ENCODE measurements around the gene LRBA. TPM values are rescaled to one million over a fixed set of nuclear protein-coding genes. Genes with fewer than 3 reads are reported as not detected.
"Not testable (repeated sequence)": the region's sequence is repeated elsewhere in the genome, so short reads cannot be mapped to it uniquely, and the experiment has no call there.

LRBA gene
- polyA plus RNA-seq, 4 donors: 56.5 to 78.7 (median 64.2) TPM

- DNase-seq (ENCODE audit: low read depth in 4 of 4, low spot score in 2 of 4): no peak
Measured at GRCh38 chr4:150540536-150540935, 474.5 kb downstream of the LRBA start.

GRCh38 chr4:150537911-150538310 is 477.2 kb downstream of the LRBA start:
- DNase-seq (ENCODE audit: low read depth in 4 of 4, low spot score in 2 of 4): not testable (repeated sequence)

GRCh38 chr4:150534818-150535217 is 480.3 kb downstream of the LRBA start:
- DNase-seq (ENCODE audit: low read depth in 4 of 4, low spot score in 2 of 4): no peak

GRCh38 chr4:150533673-150534072 is 481.4 kb downstream of the LRBA start:
- DNase-seq (ENCODE audit: low read depth in 4 of 4, low spot score in 2 of 4): no peak

- no peak for DNase-seq (ENCODE audit: low read depth in 4 of 4, low spot score in 2 of 4)
Measured at GRCh38 chr4:150525321-150525868, 489.7 kb downstream of the LRBA start.

DNA sequence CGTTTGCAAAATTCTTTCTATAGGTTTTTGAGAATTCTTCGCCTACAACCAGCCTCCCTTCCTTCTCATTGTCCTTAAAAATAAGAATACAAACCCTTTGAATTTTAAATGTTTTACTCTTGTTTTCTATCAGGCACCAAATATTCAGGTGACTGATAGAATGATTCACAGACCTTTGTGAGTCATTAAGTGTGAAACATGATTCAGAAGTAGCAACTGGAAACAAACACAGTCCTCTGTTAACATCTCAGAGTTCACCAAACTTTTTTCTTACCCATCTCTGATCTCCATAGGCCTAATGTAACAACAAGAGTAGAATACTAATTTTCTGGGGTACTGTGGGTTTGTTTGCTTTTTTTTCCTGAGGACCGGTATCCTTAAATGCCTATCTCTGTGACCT is 496.5 kb downstream of the LRBA start:
- DNase-seq (ENCODE audit: low read depth in 4 of 4, low spot score in 2 of 4): no peak

- DNase-seq (ENCODE audit: low read depth in 4 of 4, low spot score in 2 of 4): no peak
Measured at GRCh38 chr4:150515135-150515534, 499.9 kb downstream of the LRBA start.

- no peak for DNase-seq (ENCODE audit: low read depth in 4 of 4, low spot score in 2 of 4)
Measured at GRCh38 chr4:150514709-150515108, 500.4 kb downstream of the LRBA start.

DNA sequence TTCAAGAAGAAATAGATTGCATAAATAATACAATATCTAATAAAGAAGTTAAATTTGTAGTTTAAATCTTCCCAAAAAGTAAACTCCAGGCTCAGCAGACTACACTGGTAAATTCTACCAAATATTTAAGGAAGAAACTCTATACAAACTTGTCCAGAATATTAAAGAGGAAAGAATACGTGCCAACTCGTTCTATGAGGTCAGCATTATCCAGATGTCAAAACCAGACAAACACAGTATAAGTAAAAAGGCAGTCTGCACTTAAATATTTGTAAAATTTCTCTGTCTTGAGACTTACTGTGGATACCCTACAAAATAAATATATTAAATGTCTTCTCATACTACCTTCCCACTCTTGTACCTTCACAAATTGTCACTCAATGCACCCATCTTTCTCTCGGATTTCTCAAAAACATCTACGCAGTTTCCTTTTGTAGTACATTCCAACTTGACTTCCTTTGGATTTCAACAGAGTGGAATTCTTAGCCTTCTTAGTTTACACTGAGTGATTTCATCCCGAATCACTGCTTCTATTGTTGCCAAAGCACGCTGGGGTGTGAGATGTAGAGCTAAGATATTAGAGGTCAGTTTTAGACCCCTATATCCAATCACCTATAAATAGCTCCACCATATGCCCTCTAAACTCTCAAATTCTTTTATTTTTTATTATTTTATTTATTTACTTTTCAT is 504.8 kb downstream of the LRBA start:
- no peak for DNase-seq (ENCODE audit: low read depth in 4 of 4, low spot score in 2 of 4)

DNA sequence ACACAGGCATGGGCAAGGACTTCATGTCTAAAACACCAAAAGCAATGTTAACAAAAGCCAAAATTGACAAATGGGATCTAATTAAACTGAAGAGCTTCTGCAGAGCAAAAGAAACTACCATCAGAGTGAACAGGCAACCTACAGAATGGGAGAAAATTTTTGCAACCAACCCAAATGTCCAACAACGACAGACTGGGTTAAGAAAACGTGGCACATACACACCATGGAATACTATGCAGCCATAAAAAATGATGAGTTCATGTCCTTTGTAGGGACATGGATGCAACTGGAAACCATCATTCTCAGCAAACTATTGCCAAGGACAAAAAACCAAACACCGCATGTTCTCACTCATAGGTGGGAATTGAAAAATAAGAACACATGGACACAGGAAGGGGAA is 507.4 kb downstream of the LRBA start:
- DNase-seq (ENCODE audit: low read depth in 4 of 4, low spot score in 2 of 4): not testable (repeated sequence)

DNA sequence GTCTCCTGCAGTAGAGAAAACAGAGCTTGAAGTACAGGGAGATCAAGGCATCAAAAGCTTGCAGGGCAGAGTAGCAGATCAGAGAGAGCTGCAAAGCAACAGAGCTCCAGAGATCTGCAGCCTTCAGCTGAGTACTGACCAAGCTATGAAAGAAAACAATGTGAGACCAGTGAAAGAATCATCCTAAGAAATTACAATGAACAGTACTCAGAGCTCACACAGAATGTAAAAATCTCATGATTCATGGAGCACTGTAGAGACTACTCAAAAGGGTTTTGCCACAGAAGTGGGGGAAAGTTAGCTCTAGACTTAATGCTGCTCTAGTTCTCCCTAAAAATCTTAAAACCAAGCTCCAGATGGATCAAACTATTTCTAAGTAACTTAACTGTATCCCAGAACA is 513.1 kb downstream of the LRBA start:
- no peak for DNase-seq (ENCODE audit: low read depth in 4 of 4, low spot score in 2 of 4)

GRCh38 chr4:150501009-150501727 is 513.9 kb downstream of the LRBA start:
- no peak for DNase-seq (ENCODE audit: low read depth in 4 of 4, low spot score in 2 of 4)

DNA sequence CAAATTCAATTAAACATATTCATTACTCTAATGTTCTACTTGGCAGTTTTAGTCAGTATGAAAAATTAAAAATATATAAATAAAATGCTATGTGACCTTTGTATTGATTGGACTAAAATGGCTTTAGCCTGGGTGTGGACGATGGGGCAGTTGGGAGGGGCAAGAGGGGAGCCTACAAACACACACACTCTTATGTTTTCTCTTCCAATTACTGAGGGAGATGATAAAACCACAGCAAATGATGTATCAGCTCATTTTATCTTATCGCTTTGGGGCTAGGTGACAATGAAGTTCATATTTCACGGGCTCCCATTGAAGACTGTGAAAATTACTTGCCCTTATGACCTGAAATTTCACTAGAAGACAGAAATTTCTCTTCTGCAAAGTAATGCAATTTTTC is 517.5 kb downstream of the LRBA start:
- no peak for DNase-seq (ENCODE audit: low read depth in 4 of 4, low spot score in 2 of 4)

DNA sequence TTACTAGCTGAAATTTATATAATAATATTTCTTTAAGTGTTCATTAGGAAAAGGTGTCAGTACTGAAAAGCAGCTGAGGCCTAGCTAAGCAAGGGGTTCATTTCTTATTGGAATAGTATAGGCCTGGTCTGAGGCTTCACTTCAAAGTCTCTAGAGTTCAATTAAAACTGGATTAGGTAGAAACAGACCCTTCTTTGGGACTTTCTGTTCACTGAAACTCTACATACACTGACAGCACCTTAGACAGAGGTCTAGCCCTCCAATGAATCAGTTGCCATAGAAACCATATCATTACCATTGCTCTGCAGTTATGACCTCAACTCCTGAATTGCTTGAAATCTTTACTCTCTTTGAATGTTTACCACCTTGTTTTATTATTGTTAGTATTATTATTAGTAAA is 519.5 kb downstream of the LRBA start:
- DNase-seq (ENCODE audit: low read depth in 4 of 4, low spot score in 2 of 4): no peak

GRCh38 chr4:150493851-150494250 is 521.2 kb downstream of the LRBA start:
- DNase-seq (ENCODE audit: low read depth in 4 of 4, low spot score in 2 of 4): no peak

GRCh38 chr4:150491132-150492049 is 523.7 kb downstream of the LRBA start:
- DNase-seq (ENCODE audit: low read depth in 4 of 4, low spot score in 2 of 4): no peak

DNA sequence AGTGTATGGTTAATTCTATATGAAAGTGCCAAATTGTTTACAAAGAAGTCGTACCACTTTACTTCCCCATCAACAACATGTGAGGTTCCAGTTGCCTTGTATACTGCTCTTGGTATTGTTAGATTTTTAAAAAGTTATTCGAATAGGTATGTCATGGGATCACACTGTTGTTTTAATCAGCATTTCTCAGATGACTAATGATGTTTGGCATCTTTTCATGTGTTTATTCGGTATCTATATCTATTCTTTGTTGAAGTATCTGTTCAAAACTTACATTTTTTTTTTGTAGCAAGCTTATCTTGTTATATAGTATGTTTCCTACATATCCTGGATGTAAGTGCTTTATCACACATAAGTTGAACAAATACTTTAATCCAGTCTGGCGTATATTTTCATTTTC is 532.5 kb downstream of the LRBA start:
- no peak for DNase-seq (ENCODE audit: low read depth in 4 of 4, low spot score in 2 of 4)

GRCh38 chr4:150479657-150480056 is 535.4 kb downstream of the LRBA start:
- DNase-seq (ENCODE audit: low read depth in 4 of 4, low spot score in 2 of 4): no peak

DNA sequence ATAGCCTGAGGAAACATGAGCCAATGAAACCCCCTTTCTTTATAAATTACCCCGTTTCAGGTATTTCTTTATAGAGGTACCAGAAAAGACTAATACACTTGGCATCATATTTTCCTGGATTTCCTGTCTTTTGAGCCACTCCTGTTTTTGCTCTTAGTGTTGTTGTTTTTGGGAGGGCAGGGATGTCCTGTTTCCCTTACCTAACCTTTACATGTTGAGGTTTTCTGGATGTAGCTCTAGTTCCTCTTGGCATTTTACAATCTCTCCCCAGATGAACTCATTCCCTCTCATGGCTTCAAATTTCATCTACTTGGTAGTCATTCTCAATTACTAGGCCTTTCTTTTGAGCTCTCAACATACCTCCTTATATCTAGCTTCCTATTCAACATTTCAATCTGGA is 537.2 kb downstream of the LRBA start:
- no peak for DNase-seq (ENCODE audit: low read depth in 4 of 4, low spot score in 2 of 4)

GRCh38 chr4:150476776-150477175 is 538.3 kb downstream of the LRBA start:
- DNase-seq (ENCODE audit: low read depth in 4 of 4, low spot score in 2 of 4): no peak

GRCh38 chr4:150475763-150476162 is 539.3 kb downstream of the LRBA start:
- DNase-seq (ENCODE audit: low read depth in 4 of 4, low spot score in 2 of 4): no peak
